ENCODE measurements around the gene OR2G6. TPM values are rescaled to one million over a fixed set of nuclear protein-coding genes. Genes with fewer than 3 reads are reported as not detected.
"Not testable (repeated sequence)": the region's sequence is repeated elsewhere in the genome, so short reads cannot be mapped to it uniquely, and the experiment has no call there.

Gene OR2G6
- total RNA-seq, 1 experiment from 2014 or later: not detected

GRCh38 chr1:248521856-248522255 is 14.0 kb downstream of the OR2G6 start:
- ChIA-PET CTCF (no interaction called here), POLR2A (ENCODE audit: unreplicated experiment) (no interaction called here)
- Histone ChIP-seq H2AFZ (ENCODE audit: low read length) (no peak overlapping the region), H3K9me3 (ENCODE audit: low read length) (no peaks in the 10 kb centered on the region), H3K27ac (ENCODE audit: low read length) (no peak overlapping the region), H3K4me1 (ENCODE audit: insufficient read depth, low read length) (no peaks in the 10 kb centered on the region), H3K79me2 (ENCODE audit: low read length) (no peaks in the 10 kb centered on the region), H3K36me3 (ENCODE audit: low read depth, low read length) (no peaks in the 10 kb centered on the region), H3K9ac (ENCODE audit: low read length) (no peak overlapping the region), H3F3A (ENCODE audit: low read length, unreplicated experiment) (no peaks in the 10 kb centered on the region), H3K4me2 (ENCODE audit: low read length) (no peak overlapping the region), H3K27me3 (ENCODE audit: low read length) (peaks cover 18% of the 10 kb centered on the region), H3K4me3 (ENCODE audit: low read length) (no peak overlapping the region), H4K20me1 (ENCODE audit: low read length) (no peaks in the 10 kb centered on the region), H3K9me2 (replicated peaks; ENCODE audit: low read length) (no peaks in the 10 kb centered on the region)
- intact Hi-C loops (cut with micrococcal nuclease): no loop called here
- no TSS peak for BruUV-seq (replicated peaks)
- ATAC-seq (no peak), DNase-seq (no peak)
- TF ChIP-seq EZH2 (IDR thresholded peaks at IDR 0.05; ENCODE audit: low read length, unreplicated experiment) (no peak), EZH2phosphoT487 (IDR thresholded peaks at IDR 0.05; ENCODE audit: borderline replicate concordance, low read length) (no peak), CTCF (conservative IDR thresholded peaks at IDR 0.05; ENCODE audit: low read depth, low read length) (no peak)

GRCh38 chr1:248537449-248537848 is 29.6 kb downstream of the OR2G6 start:
- H3K4me1 ChIP-seq (ENCODE audit: insufficient read depth, low read length); H3K4me3 ChIP-seq (ENCODE audit: low read length); H3K27ac ChIP-seq (ENCODE audit: low read length); H2AFZ ChIP-seq (ENCODE audit: low read length); H3K79me2 ChIP-seq (ENCODE audit: low read length); H3K9me3 ChIP-seq (ENCODE audit: low read length); H4K20me1 ChIP-seq (ENCODE audit: low read length); H3K9me2 ChIP-seq (replicated peaks; ENCODE audit: low read length); H3F3A ChIP-seq (ENCODE audit: low read length, unreplicated experiment); BruUV-seq (replicated peaks); H3K27me3 ChIP-seq (ENCODE audit: low read length); H3K4me2 ChIP-seq (ENCODE audit: low read length); H3K9ac ChIP-seq (ENCODE audit: low read length); CTCF ChIA-PET; DNase-seq; H3K36me3 ChIP-seq (ENCODE audit: low read depth, low read length); POLR2A ChIA-PET (ENCODE audit: unreplicated experiment); intact Hi-C loops (cut with micrococcal nuclease); ATAC-seq: not testable (repeated sequence)

- H3F3A ChIP-seq (ENCODE audit: low read length, unreplicated experiment); H3K9ac ChIP-seq (ENCODE audit: low read length); POLR2A ChIA-PET (ENCODE audit: unreplicated experiment); H3K27me3 ChIP-seq (ENCODE audit: low read length); H3K4me2 ChIP-seq (ENCODE audit: low read length); BruUV-seq (replicated peaks); H3K79me2 ChIP-seq (ENCODE audit: low read length); ATAC-seq; DNase-seq; H4K20me1 ChIP-seq (ENCODE audit: low read length); H2AFZ ChIP-seq (ENCODE audit: low read length); H3K9me3 ChIP-seq (ENCODE audit: low read length); H3K4me3 ChIP-seq (ENCODE audit: low read length); H3K9me2 ChIP-seq (replicated peaks; ENCODE audit: low read length); H3K4me1 ChIP-seq (ENCODE audit: insufficient read depth, low read length); H3K27ac ChIP-seq (ENCODE audit: low read length); intact Hi-C loops (cut with micrococcal nuclease); CTCF ChIA-PET; H3K36me3 ChIP-seq (ENCODE audit: low read depth, low read length): not testable (repeated sequence)
Measured at GRCh38 chr1:248547383-248547782, 39.5 kb downstream of the OR2G6 start.

- BruUV-seq (replicated peaks); DNase-seq; ATAC-seq; H3K27me3 ChIP-seq (ENCODE audit: low read length); H3K27ac ChIP-seq (ENCODE audit: low read length); H3K9me2 ChIP-seq (replicated peaks; ENCODE audit: low read length); H3K79me2 ChIP-seq (ENCODE audit: low read length); H2AFZ ChIP-seq (ENCODE audit: low read length); H3K9ac ChIP-seq (ENCODE audit: low read length); POLR2A ChIA-PET (ENCODE audit: unreplicated experiment); H3K4me1 ChIP-seq (ENCODE audit: insufficient read depth, low read length); H3K4me2 ChIP-seq (ENCODE audit: low read length); intact Hi-C loops (cut with micrococcal nuclease); H3K4me3 ChIP-seq (ENCODE audit: low read length); H4K20me1 ChIP-seq (ENCODE audit: low read length); CTCF ChIA-PET; H3K9me3 ChIP-seq (ENCODE audit: low read length); H3K36me3 ChIP-seq (ENCODE audit: low read depth, low read length); H3F3A ChIP-seq (ENCODE audit: low read length, unreplicated experiment): not testable (repeated sequence)
Measured at GRCh38 chr1:248551027-248551426, 43.2 kb downstream of the OR2G6 start.

GRCh38 chr1:248562672-248563071 is 54.8 kb downstream of the OR2G6 start, which contains the start of gene OR2T29:
Gene OR2T29 (minus strand): TSS chr1:248562772. CDS start chr1:248559491, 3,281 bp downstream.
- intact Hi-C loops (cut with micrococcal nuclease); H3K9me2 ChIP-seq (replicated peaks; ENCODE audit: low read length); H3F3A ChIP-seq (ENCODE audit: low read length, unreplicated experiment); BruUV-seq (replicated peaks); H2AFZ ChIP-seq (ENCODE audit: low read length); ATAC-seq; H3K9ac ChIP-seq (ENCODE audit: low read length); H3K79me2 ChIP-seq (ENCODE audit: low read length); H3K4me3 ChIP-seq (ENCODE audit: low read length); H3K4me1 ChIP-seq (ENCODE audit: insufficient read depth, low read length); H3K27me3 ChIP-seq (ENCODE audit: low read length); H4K20me1 ChIP-seq (ENCODE audit: low read length); H3K9me3 ChIP-seq (ENCODE audit: low read length); POLR2A ChIA-PET (ENCODE audit: unreplicated experiment); H3K4me2 ChIP-seq (ENCODE audit: low read length); DNase-seq; CTCF ChIA-PET; H3K27ac ChIP-seq (ENCODE audit: low read length); H3K36me3 ChIP-seq (ENCODE audit: low read depth, low read length): not testable (repeated sequence)

GRCh38 chr1:248565530-248566373 is 57.9 kb downstream of the OR2G6 start:
- H2AFZ ChIP-seq (ENCODE audit: low read length); POLR2A ChIA-PET (ENCODE audit: unreplicated experiment); H3K4me3 ChIP-seq (ENCODE audit: low read length); H3K4me1 ChIP-seq (ENCODE audit: insufficient read depth, low read length); CTCF ChIA-PET; H3K9me2 ChIP-seq (replicated peaks; ENCODE audit: low read length); H3K9me3 ChIP-seq (ENCODE audit: low read length); DNase-seq; H3F3A ChIP-seq (ENCODE audit: low read length, unreplicated experiment); H4K20me1 ChIP-seq (ENCODE audit: low read length); BruUV-seq (replicated peaks); H3K27me3 ChIP-seq (ENCODE audit: low read length); H3K79me2 ChIP-seq (ENCODE audit: low read length); H3K4me2 ChIP-seq (ENCODE audit: low read length); intact Hi-C loops (cut with micrococcal nuclease); H3K36me3 ChIP-seq (ENCODE audit: low read depth, low read length); H3K27ac ChIP-seq (ENCODE audit: low read length); H3K9ac ChIP-seq (ENCODE audit: low read length): not testable (repeated sequence)
- ATAC-seq: 0 out of 2 replicates have a peak, but pooled peaks have one; percentile 18
